Measurements from ENCODE around the gene FOXP2.

FOXP2 gene

GRCh38 chr7:114645451-114645850 is 230.8 kb downstream of the FOXP2 start (continued):
- TF ChIP-seq ZNF398 (tag by site-specific recombination; IDR thresholded peaks at IDR 0.05), result no peak
- TF ChIP-seq PRDM2 (tag by site-specific recombination; IDR thresholded peaks at IDR 0.05; ENCODE audit: borderline replicate concordance), result no peak

- Histone ChIP-seq H3K36me3 (ENCODE audit: control insufficient read depth in 2 of 2, insufficient read depth in 1 of 2, low read length in 2 of 2) (no peaks in the 10 kb centered on the region), H3K4me1 (ENCODE audit: control insufficient read depth, insufficient read depth, low read length) (peaks cover 28% of the 10 kb centered on the region), H3K4me3 (ENCODE audit: low read depth, low read length) (no peak overlapping the region), H3K9me3 (ENCODE audit: control insufficient read depth, insufficient read depth, low read depth, low read length) (no peaks in the 10 kb centered on the region), H3K27ac (ENCODE audit: extremely low read depth, low read depth, low read length) (no peak overlapping the region)
- CTCF ChIA-PET, result interaction anchor here (1.0 kb wide), 1 partner anchor 16 kb away, joined by 3 read pairs; no protein-coding TSS in a partner anchor
- POLR2A ChIA-PET, result no interaction called here
- TF ChIP-seq BCL6B (tag by site-specific recombination; IDR thresholded peaks at IDR 0.05), result peak; percentile 57; the same call in 1 of the 2 replicates
- TF ChIP-seq ZNF366 (tag by site-specific recombination; conservative IDR thresholded peaks at IDR 0.05), result peak; percentile 57; the same call in 1 of the 2 replicates
- TF ChIP-seq ZNF629 (tag by site-specific recombination; IDR thresholded peaks at IDR 0.05), result no peak
- TF ChIP-seq ZNF362 (tag by site-specific recombination; IDR thresholded peaks at IDR 0.05), result peak; percentile 72
- peak; percentile 60 for TF ChIP-seq SP7 (tag by site-specific recombination; IDR thresholded peaks at IDR 0.05)
- TF ChIP-seq OSR2 (tag by site-specific recombination; IDR thresholded peaks at IDR 0.05), result peak; percentile 58; the same call in 1 of the 2 replicates
- no peak for TF ChIP-seq ZNF16 (tag by site-specific recombination; IDR thresholded peaks at IDR 0.05; ENCODE audit: low read depth)
- TF ChIP-seq ZNF311 (tag by site-specific recombination; IDR thresholded peaks at IDR 0.05; ENCODE audit: borderline replicate concordance), result no peak
- peak; percentile 67 for TF ChIP-seq FEZF1 (tag by site-specific recombination; IDR thresholded peaks at IDR 0.05)
- TF ChIP-seq ZSCAN16 (tag by site-specific recombination; IDR thresholded peaks at IDR 0.05), result no peak
- peak; percentile 66 for TF ChIP-seq IKZF3 (tag by site-specific recombination; IDR thresholded peaks at IDR 0.05)
- 0 out of 2 replicates have a peak, but pooled peaks have one; percentile 15 for TF ChIP-seq ZEB2 (tag by site-specific recombination; IDR thresholded peaks at IDR 0.05)
- no peak for TF ChIP-seq ZNF302 (tag by site-specific recombination; IDR thresholded peaks at IDR 0.05; ENCODE audit: low read depth)
- TF ChIP-seq PRDM6 (tag by site-specific recombination; IDR thresholded peaks at IDR 0.05), result peak; percentile 64
- TF ChIP-seq ZNF112 (tag by site-specific recombination; IDR thresholded peaks at IDR 0.05), result no peak
- peak; percentile 73; the same call in 1 of the 2 replicates for TF ChIP-seq HIC1 (tag by site-specific recombination; IDR thresholded peaks at IDR 0.05)
- TF ChIP-seq ZNF248 (tag by site-specific recombination; IDR thresholded peaks at IDR 0.05), result no peak
These were observed 232.9 kb downstream of the FOXP2 start for GRCh38 chr7:114647518-114647917.

Data from HEK293 (cell line).